A673 (cell line): ENCODE data around the gene CDT1.

Experiments used
- CTCF ChIP-seq: fragments of 300-800, 200-600 bp; sonication (generic); conservative IDR thresholded peaks from 2 replicates; pipeline ENCODE4 v1.5.1; 2017; ENCODE audit warnings: low read depth, mild to moderate bottlenecking, antibody characterized with exemption, low read length, moderate library complexity, mixed read lengths
- EZH2 ChIP-seq: fragments of 200-600 bp; sonication (generic); IDR thresholded peaks from 2 replicates; pipeline ENCODE4 v1.6.1; 2017; ENCODE audit warnings: borderline replicate concordance, low read depth, mild to moderate bottlenecking, mixed read lengths, antibody characterized with exemption, low read length; ENCODE audit not compliant: poor library complexity, severe bottlenecking

- TF ChIP-seq EZH2 = no peak
- TF ChIP-seq CTCF = no peak
These were observed 6.8 kb downstream of the CDT1 start for GRCh38 chr16:88810166-88810911.
